ENCODE results near the gene NEUROG2. TPM values are rescaled to one million over a fixed set of nuclear protein-coding genes. Genes with fewer than 3 reads are reported as not detected.
A peak's percentile ranks its signal among the peaks of the same experiment; 100 is the strongest.

Gene NEUROG2
- total RNA-seq, 2 experiments from 2014 or later = not detected

GRCh38 chr4:112514647-112515197 lies 1.3 kb downstream of the NEUROG2 start:
- Histone ChIP-seq H3K27me3 (ENCODE audit: control insufficient read depth in 1 of 2, insufficient read depth in 2 of 2, low read length in 2 of 2) (peaks cover 81 to 97% of the 10 kb centered on the region in 2 experiments), H3K4me1 (ENCODE audit: insufficient read depth, low read length) (peaks cover 55% of the 10 kb centered on the region), H3K36me3 (ENCODE audit: insufficient read depth, low read length) (no peaks in the 10 kb centered on the region), H3K4me3 (ENCODE audit: low read length) (peak overlapping the region; percentile 63), H3K9me3 (ENCODE audit: control insufficient read depth in 1 of 2, insufficient read depth in 1 of 2, low read length in 2 of 2) (peaks cover 3 to 33% of the 10 kb centered on the region in 2 experiments), H3K27ac (ENCODE audit: low read depth in 1 of 2, low read length in 2 of 2) (no peak overlapping the region)
- no peak for ATAC-seq (ENCODE audit: poor library complexity)
- DNase-seq = peak in 1 of 14 experiments; percentile 39
- no peaks in the 10 kb centered on the region for H3K9me3 Mint-ChIP-seq
- intact Hi-C loops (cut with DNase I, micrococcal nuclease) = loop anchor here in 1 of 2 experiments (5.0 kb wide), 1 partner anchor 123 kb away; the partner anchor contains the start of genes LARP7 and ZGRF1
- TF ChIP-seq CTCF (IDR thresholded peaks at IDR 0.05) = no peak
- no peaks in the 10 kb centered on the region for H3K36me3 Mint-ChIP-seq (ENCODE audit: low read depth)
- CTCF ChIA-PET = interaction anchor here (0.6 to 0.9 kb wide), 2 partner anchors 9 to 14 kb away, joined by 3 read pairs; no protein-coding TSS in a partner anchor
- peaks cover 98% of the 10 kb centered on the region for H3K27me3 Mint-ChIP-seq
- H3K4me3 Mint-ChIP-seq = peak overlapping the region; percentile 71
- POLR2A ChIA-PET = no interaction called here
- H3K27ac Mint-ChIP-seq = no peak overlapping the region
- H3K4me1 Mint-ChIP-seq (ENCODE audit: low read depth) = peaks cover 76% of the 10 kb centered on the region

- POLR2A ChIA-PET = interaction anchor here (0.5 kb wide), 1 partner anchor 115 kb away, joined by 4 read pairs; no protein-coding TSS in a partner anchor
- Histone ChIP-seq H3K9me3 (ENCODE audit: control insufficient read depth in 1 of 2, insufficient read depth in 1 of 2, low read length in 2 of 2) (peaks cover 0 to 33% of the 10 kb centered on the region in 2 experiments), H3K27ac (ENCODE audit: low read depth in 1 of 2, low read length in 2 of 2) (no peak overlapping the region), H3K4me1 (ENCODE audit: insufficient read depth, low read length) (peaks cover 62% of the 10 kb centered on the region), H3K4me3 (ENCODE audit: low read length) (peak overlapping the region; percentile 63), H3K36me3 (ENCODE audit: insufficient read depth, low read length) (no peaks in the 10 kb centered on the region), H3K27me3 (ENCODE audit: control insufficient read depth in 1 of 2, insufficient read depth in 2 of 2, low read length in 2 of 2) (peaks cover 81 to 97% of the 10 kb centered on the region in 2 experiments)
- H3K9me3 Mint-ChIP-seq = no peaks in the 10 kb centered on the region
- no peaks in the 10 kb centered on the region for H3K36me3 Mint-ChIP-seq (ENCODE audit: low read depth)
- intact Hi-C loops (cut with DNase I, micrococcal nuclease) = loop anchor here in 1 of 2 experiments (5.0 kb wide), 1 partner anchor 123 kb away; the partner anchor contains the start of genes LARP7 and ZGRF1
- TF ChIP-seq CTCF (IDR thresholded peaks at IDR 0.05) = no peak
- CTCF ChIA-PET = interaction anchor here (0.9 kb wide), 1 partner anchor 10 kb away, joined by 3 read pairs; no protein-coding TSS in a partner anchor
- H3K27me3 Mint-ChIP-seq = peaks cover 98% of the 10 kb centered on the region
- peak; percentile 32 for ATAC-seq (ENCODE audit: poor library complexity)
- H3K4me1 Mint-ChIP-seq (ENCODE audit: low read depth) = peaks cover 79% of the 10 kb centered on the region
- no peak overlapping the region for H3K27ac Mint-ChIP-seq
- peak overlapping the region; percentile 71 for H3K4me3 Mint-ChIP-seq
- DNase-seq = peak in 1 of 14 experiments; percentile 36
Measured at GRCh38 chr4:112513971-112514646, 1.9 kb downstream of the NEUROG2 start.

- Mint-ChIP-seq H3K4me1 (ENCODE audit: low read depth) (peaks cover 65% of the 10 kb centered on the region), H3K27ac (no peak overlapping the region), H3K27me3 (peaks cover 95% of the 10 kb centered on the region), H3K9me3 (no peaks in the 10 kb centered on the region), H3K36me3 (ENCODE audit: low read depth) (no peaks in the 10 kb centered on the region), H3K4me3 (no peak overlapping the region)
- ChIA-PET POLR2A (interaction anchor here (1.0 to 1.4 kb wide), 2 partner anchors 9 to 226 kb away, joined by 3 to 4 read pairs; partner anchors contain the start of gene TIFA), CTCF (interaction anchor here (2.5 kb wide), 1 partner anchor 11 kb away, joined by 8 read pairs; no protein-coding TSS in a partner anchor)
- Histone ChIP-seq H3K4me1 (ENCODE audit: insufficient read depth, low read length) (peaks cover 54% of the 10 kb centered on the region), H3K27me3 (ENCODE audit: control insufficient read depth in 1 of 2, insufficient read depth in 2 of 2, low read length in 2 of 2) (peaks cover 73 to 92% of the 10 kb centered on the region in 2 experiments), H3K36me3 (ENCODE audit: insufficient read depth, low read length) (no peaks in the 10 kb centered on the region), H3K9me3 (ENCODE audit: control insufficient read depth in 1 of 2, insufficient read depth in 1 of 2, low read length in 2 of 2) (peaks cover 0 to 26% of the 10 kb centered on the region in 2 experiments), H3K4me3 (ENCODE audit: low read length) (no peak overlapping the region), H3K27ac (ENCODE audit: low read depth in 1 of 2, low read length in 2 of 2) (no peak overlapping the region)
- TF ChIP-seq CTCF (IDR thresholded peaks at IDR 0.05) = no peak
- ATAC-seq (ENCODE audit: poor library complexity) = no peak
- DNase-seq = no peak
- intact Hi-C loops (cut with DNase I, micrococcal nuclease) = loop anchor here in 1 of 2 experiments (5.0 kb wide), 1 partner anchor 126 kb away; the partner anchor contains the start of genes LARP7 and ZGRF1
Measured at GRCh38 chr4:112511803-112512118, 4.2 kb downstream of the NEUROG2 start.

Measured in CD4-positive, alpha-beta T cell (primary cell).